Activated T-helper 1 cell treated with Interleukin-2 at 50 U/mL for 16 hours (primary cell): ENCODE results near the gene CD177.
"Not testable (repeated sequence)": the region's sequence is repeated elsewhere in the genome, so short reads cannot be mapped to it uniquely, and the experiment has no call there.

Experiments used
- DNase-seq: peaks from one replicate; pipeline ENCODE4 v3.0.0-alpha.2; 2020; ENCODE audit warnings: low read depth

Gene CD177

DNA sequence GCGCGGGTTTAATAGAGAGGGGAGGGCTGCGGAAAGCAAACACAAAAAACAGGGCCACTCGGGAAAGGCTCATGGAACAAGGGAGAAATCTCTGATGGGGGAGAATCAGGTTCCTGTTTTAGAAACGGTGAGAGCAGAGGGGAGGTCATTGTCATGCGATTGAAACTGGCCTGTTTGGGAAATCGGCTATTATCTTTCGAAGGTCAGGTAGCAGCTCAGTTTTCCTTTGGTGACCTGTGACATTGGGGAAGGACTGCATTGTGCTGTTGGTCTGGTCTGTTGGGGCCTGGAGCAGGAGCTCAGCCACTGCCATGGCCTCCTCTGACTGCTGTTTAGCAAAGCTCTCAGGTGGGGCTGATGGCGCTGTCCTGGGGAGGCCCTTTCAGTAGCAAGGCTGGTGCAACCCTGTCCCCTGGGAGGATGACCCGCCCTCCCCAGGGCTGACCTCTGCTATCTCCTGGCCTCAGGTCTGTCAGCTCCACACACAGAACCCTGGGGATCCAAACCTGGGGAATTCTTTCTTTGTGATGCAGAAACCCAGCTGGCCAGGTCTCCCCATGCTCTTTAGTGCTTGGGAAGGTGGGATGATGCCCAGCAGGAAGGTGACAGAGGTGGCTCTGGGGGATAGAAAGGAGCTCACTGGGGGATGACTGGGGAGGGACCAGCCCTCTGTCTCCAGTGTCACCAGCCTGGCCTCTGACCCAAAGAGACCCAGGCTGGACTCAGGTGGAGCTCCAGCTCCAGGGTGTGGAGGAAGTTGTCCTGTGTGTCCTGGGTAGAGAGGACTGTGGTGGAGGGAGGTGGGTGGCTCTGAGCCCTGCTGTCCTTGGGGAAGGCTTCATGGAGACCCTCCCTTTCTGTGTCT is 21.2 kb upstream of the CD177 start:
- no peak for DNase-seq

DNA sequence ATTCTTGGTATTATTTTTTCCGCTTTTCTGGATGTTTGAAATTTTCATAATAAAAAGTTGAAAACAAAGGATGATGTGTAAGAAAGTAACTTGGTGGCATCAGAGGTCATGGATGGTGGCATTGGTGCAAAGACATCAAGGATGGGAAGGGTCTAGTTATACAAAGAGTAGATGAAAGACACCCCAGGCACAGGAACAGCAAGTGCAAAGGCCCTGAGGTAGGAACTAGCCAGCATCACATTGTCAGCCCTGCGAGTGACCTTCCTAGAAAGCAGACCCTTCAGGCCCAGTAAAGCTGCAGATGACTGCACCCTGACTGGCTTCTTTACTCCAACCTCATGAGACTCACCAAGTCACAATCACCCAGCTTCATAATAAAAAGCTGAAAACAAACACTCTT is 17.0 kb upstream of the CD177 start:
- not testable (repeated sequence) for DNase-seq

DNA sequence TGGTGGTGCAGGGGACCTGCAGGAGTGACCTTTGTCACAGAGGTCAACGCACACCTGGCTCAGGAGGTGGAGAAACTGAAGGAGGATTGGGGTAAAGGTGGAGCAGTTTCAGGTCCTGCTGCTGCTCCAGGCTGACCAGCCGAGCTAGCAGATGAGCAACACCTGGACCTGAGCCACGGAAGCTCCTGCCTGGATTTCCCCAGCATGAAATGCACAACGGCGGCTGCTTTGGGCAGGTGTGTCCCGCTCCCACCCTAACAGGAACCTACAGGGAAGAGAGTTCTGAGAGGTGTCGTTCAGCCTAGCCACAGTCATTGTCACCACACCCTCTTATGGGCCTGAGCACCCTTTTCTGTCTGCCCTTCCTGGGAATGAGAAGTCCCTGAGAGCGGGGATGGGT is 15.7 kb upstream of the CD177 start:
- DNase-seq, result no peak

DNA sequence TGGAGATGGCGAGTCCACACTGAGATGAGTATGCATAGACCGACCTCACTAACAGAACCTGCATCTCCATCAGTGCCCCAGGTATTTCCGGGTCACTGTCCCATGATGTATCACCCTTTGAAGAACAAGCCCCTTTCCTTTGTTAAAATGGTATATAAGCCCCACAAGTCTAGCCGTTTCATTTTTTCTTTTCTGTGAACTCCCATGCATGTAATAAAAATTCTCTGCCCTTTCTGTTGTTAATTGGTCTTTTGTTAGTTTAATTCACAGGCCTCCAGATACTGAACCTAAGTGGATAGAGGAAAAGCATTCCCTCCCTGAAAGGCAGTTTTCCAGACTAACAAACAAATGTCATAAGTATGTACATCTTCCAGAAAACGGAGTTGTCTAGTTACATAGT is 15.0 kb upstream of the CD177 start:
- no peak for DNase-seq

- DNase-seq, result not testable (repeated sequence)
These were observed 14.1 kb upstream of the CD177 start for GRCh38 chr19:43339243-43339930.

DNA sequence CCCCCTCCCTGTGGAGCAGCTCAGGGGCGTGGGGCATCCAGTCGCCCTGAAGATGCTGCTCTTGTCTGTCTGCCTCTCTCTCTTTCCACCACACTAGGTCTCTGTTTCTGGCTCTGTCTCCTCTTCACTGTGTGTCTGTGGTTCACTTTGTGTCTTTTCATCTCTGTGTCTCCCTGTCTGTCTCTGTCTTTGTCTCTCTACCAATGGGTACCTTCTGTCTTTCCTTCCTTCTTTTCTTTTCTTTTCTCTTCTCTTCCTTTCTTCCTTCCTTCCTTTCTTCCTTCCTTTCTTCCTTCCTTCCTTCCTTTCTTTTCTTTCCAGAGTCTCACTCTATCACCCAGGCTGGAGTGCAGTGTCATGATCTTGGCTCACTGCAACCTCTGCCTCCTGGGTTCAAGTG is 13.4 kb upstream of the CD177 start:
- not testable (repeated sequence) for DNase-seq

DNA sequence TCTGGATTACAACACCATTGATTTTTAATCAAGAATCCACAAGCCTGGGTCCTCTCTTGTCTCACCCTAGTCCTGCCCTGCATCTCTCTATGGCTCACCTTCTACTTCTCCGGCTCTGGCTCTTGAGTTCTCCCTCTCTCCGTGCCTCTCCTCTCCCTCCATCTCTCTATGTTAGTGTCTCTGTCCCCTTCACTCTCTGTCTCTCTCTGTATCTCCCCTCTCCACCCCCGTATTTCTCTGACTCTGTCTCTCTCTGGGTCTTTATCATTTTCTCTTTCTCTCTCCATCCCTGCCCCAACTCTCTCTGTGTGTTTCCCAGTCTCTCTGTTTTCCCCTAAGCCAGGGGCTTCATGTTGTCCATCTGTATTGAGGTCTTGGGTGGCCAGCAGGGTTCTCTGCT is 12.4 kb upstream of the CD177 start:
- DNase-seq, result not testable (repeated sequence)

- not testable (repeated sequence) for DNase-seq
These were observed 11.4 kb upstream of the CD177 start for GRCh38 chr19:43342104-43342503.

GRCh38 chr19:43344347-43344925 is 9.1 kb upstream of the CD177 start:
- DNase-seq, result not testable (repeated sequence)

DNA sequence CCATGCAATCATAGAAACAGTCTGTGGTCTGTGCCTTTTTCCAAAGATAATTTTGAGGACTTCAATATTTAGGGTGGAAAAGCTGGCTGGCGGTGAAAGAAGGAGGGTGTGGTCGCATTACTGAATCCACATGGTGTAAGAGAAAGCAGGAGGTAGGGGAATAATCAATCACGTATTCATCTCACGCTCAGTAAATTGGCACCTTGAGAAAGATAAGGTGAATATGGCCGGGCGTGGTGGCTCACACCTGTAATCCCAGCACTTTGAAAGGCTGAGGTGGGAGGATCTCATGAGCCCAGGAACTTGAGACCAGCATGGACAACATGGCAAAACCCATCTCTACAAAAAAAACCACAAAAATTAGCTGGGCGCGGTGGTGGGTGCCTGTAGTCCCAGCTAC is 3.7 kb upstream of the CD177 start:
- not testable (repeated sequence) for DNase-seq

DNA sequence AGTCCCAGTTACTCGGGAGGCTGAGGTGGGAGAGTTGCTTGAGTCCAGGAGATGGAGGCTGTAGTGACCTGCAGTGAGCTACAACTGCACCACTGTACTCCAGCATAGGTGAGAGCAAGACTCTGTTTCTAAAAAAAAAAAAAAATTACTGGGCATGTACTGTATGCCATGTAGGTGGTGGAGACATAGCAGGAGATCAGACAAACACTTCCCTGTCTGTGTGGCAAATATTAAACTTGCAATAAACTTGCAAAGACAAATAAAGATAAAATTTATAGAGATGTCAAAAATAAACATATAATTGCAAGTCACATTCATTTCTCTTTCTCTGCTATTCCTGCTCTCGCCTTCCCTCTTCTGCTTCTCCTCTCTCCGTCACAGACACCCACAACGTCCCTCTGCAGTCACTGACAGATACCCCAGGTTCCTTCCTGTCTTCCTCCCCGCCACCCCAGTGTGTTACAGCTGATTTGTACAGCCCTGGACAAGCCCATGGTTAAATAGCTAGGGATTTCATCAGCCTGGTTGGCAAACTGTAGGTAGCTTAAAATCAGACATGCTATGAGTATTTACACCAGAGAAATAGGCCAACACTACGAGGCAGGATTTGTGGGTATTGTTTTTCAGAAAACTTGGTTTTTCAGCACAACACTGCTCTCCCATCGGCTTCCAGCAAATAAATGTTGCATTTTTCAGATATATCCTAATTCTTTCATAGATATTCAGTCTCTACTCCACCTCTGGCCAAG is 1.3 kb upstream of the CD177 start:
- no peak for DNase-seq

GRCh38 chr19:43354305-43354627 is 780 bp downstream of the CD177 start:
- DNase-seq, result no peak

DNA sequence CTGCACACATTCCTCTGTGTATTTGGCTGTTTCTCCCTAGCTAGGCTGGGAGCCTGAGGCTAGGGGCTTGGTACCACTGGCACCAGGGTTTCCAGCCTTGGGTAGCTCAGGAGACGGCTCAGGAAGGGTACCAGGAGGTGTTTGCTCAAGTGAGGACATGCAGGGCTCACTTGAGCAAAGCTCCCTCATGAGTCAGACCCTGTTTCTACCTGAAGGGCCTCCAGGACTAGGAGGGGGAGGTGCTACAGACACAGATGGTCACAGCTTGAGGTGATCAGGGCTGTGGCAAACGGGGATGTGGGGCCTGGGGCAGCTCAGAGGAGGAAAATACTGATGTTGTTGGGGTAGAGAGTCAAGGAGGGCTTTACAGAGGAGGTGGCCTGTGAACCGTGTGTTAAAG is 3.3 kb downstream of the CD177 start:
- not testable (repeated sequence) for DNase-seq

DNA sequence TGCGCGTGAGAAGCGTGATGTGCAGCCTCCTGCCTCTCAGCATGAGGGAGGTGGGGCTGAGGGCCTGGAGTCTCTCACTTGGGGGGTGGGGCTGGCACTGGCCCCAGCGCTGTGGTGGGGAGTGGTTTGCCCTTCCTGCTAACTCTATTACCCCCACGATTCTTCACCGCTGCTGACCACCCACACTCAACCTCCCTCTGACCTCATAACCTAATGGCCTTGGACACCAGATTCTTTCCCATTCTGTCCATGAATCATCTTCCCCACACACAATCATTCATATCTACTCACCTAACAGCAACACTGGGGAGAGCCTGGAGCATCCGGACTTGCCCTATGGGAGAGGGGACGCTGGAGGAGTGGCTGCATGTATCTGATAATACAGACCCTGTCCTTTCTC is 8.7 kb downstream of the CD177 start:
- no peak for DNase-seq

GRCh38 chr19:43362745-43363144 is 9.3 kb downstream of the CD177 start:
- no peak for DNase-seq

DNA sequence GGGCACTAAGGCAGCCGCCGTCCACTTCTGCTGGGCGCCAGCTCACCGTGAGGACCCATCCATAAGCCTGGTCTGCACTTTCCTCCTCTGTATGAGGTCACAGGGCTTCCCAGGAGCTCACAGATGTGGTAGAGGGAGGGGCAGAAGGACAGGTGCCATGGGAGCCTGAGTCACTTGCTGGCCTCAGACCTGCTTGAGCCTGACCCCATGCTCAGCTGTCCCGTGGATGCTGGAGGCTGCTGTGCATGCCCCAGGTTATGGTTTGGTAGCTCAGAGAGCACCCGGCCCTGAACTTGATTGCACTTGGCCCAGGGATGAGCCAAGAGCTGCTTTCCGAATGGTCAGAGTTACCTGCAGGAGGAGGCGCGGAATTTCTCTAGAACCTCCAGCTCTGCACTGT is 12.2 kb downstream of the CD177 start:
- DNase-seq, result not testable (repeated sequence)

DNA sequence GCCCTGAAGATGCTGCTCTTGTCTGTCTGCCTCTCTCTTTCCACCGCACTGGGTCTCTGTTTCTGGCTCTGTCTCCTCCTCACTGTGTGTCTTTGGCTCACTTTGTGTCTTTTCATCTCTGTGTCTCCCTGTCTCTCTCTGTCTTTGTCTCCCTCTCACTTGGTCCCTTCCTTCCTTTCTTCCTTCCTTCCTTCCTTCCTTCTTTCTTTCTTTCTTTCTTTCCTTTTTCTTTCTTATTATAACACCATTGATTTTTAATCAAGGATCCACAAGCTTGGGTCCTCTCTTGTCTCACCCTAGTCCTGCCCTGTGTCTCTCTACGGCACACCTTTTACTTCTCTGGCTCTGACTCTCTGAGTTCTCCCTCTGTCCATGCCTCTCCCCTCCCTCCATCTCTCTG is 14.3 kb downstream of the CD177 start:
- DNase-seq, result no peak

DNA sequence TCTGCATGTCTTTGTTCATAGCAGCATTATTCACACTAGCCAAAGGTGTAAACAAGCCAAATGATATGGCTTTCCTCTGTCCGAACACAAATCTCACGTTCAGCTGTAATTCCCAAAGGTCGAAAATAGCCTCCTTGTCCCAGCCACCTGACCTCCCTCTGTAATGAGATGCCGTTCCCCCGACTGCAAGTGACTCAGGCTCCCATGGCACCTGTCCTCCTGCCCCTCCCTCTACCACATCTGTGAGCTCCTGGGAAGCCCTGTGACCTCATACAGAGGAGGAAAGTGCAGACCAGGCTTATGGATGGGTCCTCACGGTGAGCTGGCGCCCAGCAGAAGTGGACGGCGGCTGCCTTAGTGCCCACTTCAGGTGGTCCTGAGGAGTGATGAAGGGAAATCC is 15.4 kb downstream of the CD177 start:
- DNase-seq, result not testable (repeated sequence)

DNA sequence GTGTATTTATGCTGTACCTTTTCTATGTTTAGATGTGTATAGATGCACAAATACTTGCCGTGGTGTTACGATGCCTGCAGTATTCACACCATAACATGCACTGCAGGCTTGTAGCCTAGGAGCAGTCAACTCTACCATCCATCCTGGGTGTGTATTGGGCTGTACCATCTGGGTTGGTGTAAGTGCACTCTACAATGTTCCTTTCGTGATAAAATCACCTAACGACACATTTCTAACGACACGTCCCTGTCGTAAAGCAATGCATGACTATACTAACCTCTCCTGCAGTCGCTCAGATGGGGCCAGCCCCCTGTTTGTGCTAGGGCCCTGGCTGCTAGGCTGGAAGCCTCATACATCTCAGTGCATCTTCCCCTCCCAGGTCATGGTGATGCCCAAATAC is 18.4 kb downstream of the CD177 start:
- DNase-seq, result no peak

DNA sequence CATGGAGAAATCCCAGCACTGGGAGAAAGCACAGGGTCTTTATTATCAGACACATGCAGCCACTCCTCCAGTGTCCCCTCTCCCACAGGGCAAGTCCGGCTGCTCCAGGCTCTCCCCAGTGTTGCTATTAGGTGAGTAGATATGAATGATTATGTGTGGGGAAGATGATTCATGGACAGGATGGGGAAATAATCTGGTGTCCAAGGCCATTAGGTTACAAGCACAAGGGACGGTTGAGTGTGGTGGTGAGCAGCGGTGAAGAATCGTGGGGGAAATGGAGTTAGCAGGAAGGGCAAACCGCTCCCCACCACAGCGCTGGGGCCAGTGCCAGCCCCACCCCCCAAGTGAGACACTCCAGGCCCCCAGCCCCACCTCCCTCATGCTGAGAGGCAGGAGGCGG is 19.0 kb downstream of the CD177 start:
- no peak for DNase-seq

GRCh38 chr19:43377624-43378023 is 24.1 kb downstream of the CD177 start:
- DNase-seq, result not testable (repeated sequence)

GRCh38 chr19:43380008-43380407 is 26.5 kb downstream of the CD177 start:
- DNase-seq, result no peak
